Measurements from ENCODE around the gene NFKBIL1.

DNA sequence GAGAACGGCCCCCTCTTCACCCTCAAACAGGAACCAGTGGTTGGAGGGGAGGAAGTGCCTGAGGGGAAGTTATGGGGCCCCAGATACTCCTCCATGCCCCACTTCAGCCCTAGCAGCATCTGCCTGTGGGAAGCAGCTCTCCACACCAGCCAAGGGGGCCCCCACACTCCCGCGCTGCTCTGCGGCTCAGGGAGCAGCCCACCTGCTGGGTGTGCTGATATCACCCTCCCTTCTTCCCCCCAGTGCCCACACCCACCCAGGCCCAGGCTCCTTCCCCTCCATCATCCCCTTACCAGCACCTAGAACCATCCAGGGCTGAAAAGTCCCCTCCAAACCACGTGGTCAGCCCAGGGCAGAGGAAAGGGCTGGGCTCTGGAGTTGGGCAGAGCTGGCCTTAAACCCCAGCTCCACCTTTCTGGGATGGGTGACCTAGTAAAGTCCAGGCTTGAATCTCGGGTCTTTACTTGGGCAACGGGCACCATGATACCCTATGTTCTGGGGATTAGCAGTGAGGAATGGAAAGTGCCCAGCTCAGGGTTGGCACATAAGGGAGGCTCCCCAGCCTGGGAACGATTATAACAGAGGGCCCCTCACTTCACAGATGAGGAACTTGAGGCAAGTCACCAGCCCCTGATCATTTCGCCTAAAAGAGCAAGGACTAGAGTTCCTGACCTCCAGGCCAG, 39.3 kb downstream of the NFKBIL1 start:
- no peak for TF ChIP-seq CTCF (conservative IDR thresholded peaks at IDR 0.05; ENCODE audit: low read length)
- TF ChIP-seq EZH2phosphoT487 (IDR thresholded peaks at IDR 0.05; ENCODE audit: borderline replicate concordance): no peak
